ENCODE results near the gene TRRAP.
"Not testable (repeated sequence)": the region's sequence is repeated elsewhere in the genome, so short reads cannot be mapped to it uniquely, and the experiment has no call there.

The TRRAP gene

GRCh38 chr7:99030457-99030856, 152.1 kb downstream of the TRRAP start:
- DNase-seq (ENCODE audit: low read depth): no peak

- no peak for DNase-seq (ENCODE audit: low read depth)
Measured at GRCh38 chr7:99030951-99031350, 152.6 kb downstream of the TRRAP start.

GRCh38 chr7:99031496-99031895, 153.2 kb downstream of the TRRAP start:
- no peak for DNase-seq (ENCODE audit: low read depth)

GRCh38 chr7:99032928-99033327, 154.6 kb downstream of the TRRAP start:
- DNase-seq (ENCODE audit: low read depth): no peak

- no peak for DNase-seq (ENCODE audit: low read depth)
Measured at GRCh38 chr7:99033765-99034164, 155.4 kb downstream of the TRRAP start.

GRCh38 chr7:99034932-99035722, 156.8 kb downstream of the TRRAP start:
- DNase-seq (ENCODE audit: low read depth): no peak

GRCh38 chr7:99035723-99036545, 157.6 kb downstream of the TRRAP start:
- no peak for DNase-seq (ENCODE audit: low read depth)

GRCh38 chr7:99036546-99037111, 158.3 kb downstream of the TRRAP start:
- DNase-seq (ENCODE audit: low read depth): peak; percentile 39

GRCh38 chr7:99037327-99037940, 159.1 kb downstream of the TRRAP start:
- no peak for DNase-seq (ENCODE audit: low read depth)

GRCh38 chr7:99038086-99038855, 159.9 kb downstream of the TRRAP start:
- DNase-seq (ENCODE audit: low read depth): no peak

- DNase-seq (ENCODE audit: low read depth): no peak
Measured at GRCh38 chr7:99039384-99039891, 161.1 kb downstream of the TRRAP start.

GRCh38 chr7:99040104-99040958, 162.0 kb downstream of the TRRAP start:
- peak; percentile 71 for DNase-seq (ENCODE audit: low read depth)

GRCh38 chr7:99041526-99041925, 163.2 kb downstream of the TRRAP start:
- no peak for DNase-seq (ENCODE audit: low read depth)

- peak; percentile 14 for DNase-seq (ENCODE audit: low read depth)
Measured at GRCh38 chr7:99042957-99043356, 164.6 kb downstream of the TRRAP start.

- DNase-seq (ENCODE audit: low read depth): not testable (repeated sequence)
Measured at GRCh38 chr7:99044858-99045257, 166.5 kb downstream of the TRRAP start.

- DNase-seq (ENCODE audit: low read depth): not testable (repeated sequence)
Measured at GRCh38 chr7:99046262-99046661, 167.9 kb downstream of the TRRAP start.

GRCh38 chr7:99046722-99047121, 168.4 kb downstream of the TRRAP start:
- no peak for DNase-seq (ENCODE audit: low read depth)

GRCh38 chr7:99047526-99048077, 169.3 kb downstream of the TRRAP start:
- no peak for DNase-seq (ENCODE audit: low read depth)

- no peak for DNase-seq (ENCODE audit: low read depth)
Measured at GRCh38 chr7:99050971-99051370, 172.6 kb downstream of the TRRAP start.

GRCh38 chr7:99054781-99055180, 176.4 kb downstream of the TRRAP start:
- DNase-seq (ENCODE audit: low read depth): no peak
